H1 (cell line): ENCODE data around the gene FCHSD1. TPM values are rescaled to one million over a fixed set of nuclear protein-coding genes. Genes with fewer than 3 reads are reported as not detected.

Experiments used
- ASH2L ChIP-seq: fragments of 200-600, 300-600 bp; sonication (generic); IDR thresholded peaks from one replicate; pipeline ENCODE4 v1.7.1; 2017; ENCODE audit warnings: low read length
- BACH1 ChIP-seq: IDR thresholded peaks from 2 replicates; pipeline ENCODE4 v1.6.1; 2012; ENCODE audit warnings: low read length, improper control_type of control experiment
- BRCA1 ChIP-seq: IDR thresholded peaks from 2 replicates; pipeline ENCODE4 v1.6.1; 2012; ENCODE audit warnings: low read depth, low read length, improper control_type of control experiment
- CHD2 ChIP-seq: IDR thresholded peaks from 2 replicates; pipeline ENCODE4 v1.6.1; 2012; ENCODE audit warnings: low read length, improper control_type of control experiment
- EZH2 ChIP-seq: fragments of 200-600 bp; sonication (generic); IDR thresholded peaks from 2 replicates; pipeline ENCODE4 v1.7.1; 2012; ENCODE audit warnings: low read depth, mild to moderate bottlenecking, moderate library complexity, low read length, inconsistent platforms; ENCODE audit not compliant: severe bottlenecking
- GABPA ChIP-seq: IDR thresholded peaks from 2 replicates; pipeline ENCODE4 v1.6.1; 2011; ENCODE audit warnings: mild to moderate bottlenecking, low read length, moderate library complexity, borderline replicate concordance; ENCODE audit not compliant: insufficient read depth
- KDM4A ChIP-seq: IDR thresholded peaks from one replicate; pipeline ENCODE4 v1.7.1; 2012; ENCODE audit warnings: low read depth, mild to moderate bottlenecking, moderate library complexity, low read length, inconsistent platforms; ENCODE audit not compliant: severe bottlenecking
- KDM5A ChIP-seq: fragments of 200-600 bp; IDR thresholded peaks from 2 replicates; pipeline ENCODE4 v1.7.1; 2012; ENCODE audit warnings: mild to moderate bottlenecking, low read length, inconsistent platforms, mixed read lengths
- MAFK ChIP-seq: IDR thresholded peaks from 2 replicates; pipeline ENCODE4 v1.6.1; 2012; ENCODE audit warnings: low read depth, mild to moderate bottlenecking, improper control_type of control experiment, low read length
- RFX5 ChIP-seq: IDR thresholded peaks from 2 replicates; pipeline ENCODE4 v1.6.1; 2011; ENCODE audit warnings: low read depth, low read length, improper control_type of control experiment, borderline replicate concordance
- SP2 ChIP-seq: IDR thresholded peaks from 2 replicates; pipeline ENCODE4 v1.6.1; 2012; ENCODE audit warnings: mild to moderate bottlenecking, low read length, inconsistent platforms
- SP4 ChIP-seq: IDR thresholded peaks from 2 replicates; pipeline ENCODE4 v1.6.1; 2012; ENCODE audit warnings: low read length, inconsistent platforms
- SRF ChIP-seq: IDR thresholded peaks from 2 replicates; pipeline ENCODE4 v1.6.1; 2011; ENCODE audit warnings: mild to moderate bottlenecking, low read depth, low read length, moderate library complexity
- SUZ12 ChIP-seq: fragments of 200-600 bp; sonication (generic); IDR thresholded peaks from 2 replicates; pipeline ENCODE4 v1.6.1; 2012; ENCODE audit warnings: mild to moderate bottlenecking, inconsistent platforms, low read length, moderate library complexity, mixed read lengths
- TAF1 ChIP-seq: IDR thresholded peaks from 2 replicates; pipeline ENCODE4 v1.6.1; 2011; ENCODE audit warnings: mild to moderate bottlenecking, low read depth, low read length
- YY1 ChIP-seq: IDR thresholded peaks from 2 replicates; pipeline ENCODE4 v1.6.1; 2011; ENCODE audit warnings: low read depth, mild to moderate bottlenecking, low read length
- polyA plus RNA-seq, 7 experiments: library from polyadenylated mRNA; depleted of rRNA in 3 of 7; stranded (reverse) in 5 of 7; unstranded in 2 of 7; fragments of >200 nt in 5 of 7; fragments of 200-250 nt in 2 of 7; gene quantifications; 1 replicate in 5 of 7; 2 replicates in 1 of 7; 4 replicates in 1 of 7; pipeline versions ENCODE4 v1.2.1 to v1.2.3, GENCODE V29; 2011 to 2013; ENCODE audit warnings: missing spikeins in 2 of 7, mixed read lengths in 2 of 7
- total RNA-seq: library from RNA; stranded (reverse); fragmentation: NEBNext Ultra II Directional; extraction: Animal tissue kit (Norgen Biotek cat#: 25700); gene quantifications from 2 replicates; pipeline ENCODE4 v1.2.1, GENCODE V29; 2021
- TF ChIP-seq, protein P1 (sequence below), 3 experiments: IDR thresholded peaks; 1 replicate in 2 of 3; 2 replicates in 1 of 3; pipeline versions ENCODE4 v1.5.1 to v1.6.1; 2011; ENCODE audit warnings: low read length in 3 of 3, mild to moderate bottlenecking in 3 of 3, inconsistent platforms in 2 of 3, low read depth in 1 of 3, moderate library complexity in 1 of 3; ENCODE audit not compliant: insufficient read depth in 1 of 3; ENCODE audit errors: control extremely low read depth in 1 of 3
- TF ChIP-seq, protein P2 (sequence below): IDR thresholded peaks from 2 replicates; pipeline ENCODE4 v1.6.1; 2012; ENCODE audit warnings: inconsistent platforms
- TF ChIP-seq, protein P3 (sequence below): IDR thresholded peaks from 2 replicates; pipeline ENCODE4 v1.6.1; 2012; ENCODE audit warnings: inconsistent platforms
- TF ChIP-seq, protein P4 (sequence below): IDR thresholded peaks from 2 replicates; pipeline ENCODE4 v1.6.1; 2012; ENCODE audit warnings: low read length, inconsistent platforms

FCHSD1 gene
- total and polyA plus RNA-seq, 2 of the 8 experiments (the other 6 are each of a cell fraction or from before 2014, with no cell fraction given): 22.0 to 30.1 TPM

DNA sequence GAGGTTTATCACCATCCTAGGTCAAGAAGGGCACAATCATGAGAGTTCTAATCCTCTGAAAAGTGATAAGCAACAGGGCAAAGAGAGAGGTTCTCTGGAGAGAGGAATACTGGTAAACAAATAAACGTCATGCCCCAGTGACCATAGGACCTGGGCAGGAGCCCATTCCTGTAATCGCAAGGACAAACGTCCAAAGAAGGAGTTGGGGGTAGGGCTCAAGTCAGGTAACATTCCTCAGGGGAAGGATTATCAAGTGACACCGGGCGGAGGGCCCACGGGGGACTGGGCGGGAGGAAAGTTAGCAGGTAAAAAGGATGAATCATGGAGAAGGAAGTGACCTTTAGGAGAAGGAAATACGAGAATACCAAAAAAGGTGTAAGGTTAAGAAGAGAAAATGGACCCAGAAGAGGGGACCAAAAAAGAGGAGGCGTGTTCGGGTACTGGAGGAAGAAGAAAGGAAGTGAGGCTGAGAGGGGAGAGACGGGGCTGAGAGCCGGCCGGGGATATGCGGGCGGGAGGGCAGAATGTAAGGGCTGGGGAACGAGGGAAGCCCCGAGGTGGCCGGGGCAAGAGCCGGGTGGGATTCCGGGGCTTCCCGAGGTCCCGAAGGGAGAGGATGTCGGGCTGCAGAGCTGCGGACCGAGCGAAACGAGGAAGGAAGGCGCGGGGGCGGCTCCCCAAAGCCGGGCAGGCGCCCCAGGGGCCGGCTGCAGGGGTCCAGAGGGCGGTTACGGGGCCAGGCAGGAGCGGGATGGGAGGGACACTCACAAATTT, 33.0 kb downstream of the FCHSD1 start (continued):
- TF ChIP-seq, protein P1, sequence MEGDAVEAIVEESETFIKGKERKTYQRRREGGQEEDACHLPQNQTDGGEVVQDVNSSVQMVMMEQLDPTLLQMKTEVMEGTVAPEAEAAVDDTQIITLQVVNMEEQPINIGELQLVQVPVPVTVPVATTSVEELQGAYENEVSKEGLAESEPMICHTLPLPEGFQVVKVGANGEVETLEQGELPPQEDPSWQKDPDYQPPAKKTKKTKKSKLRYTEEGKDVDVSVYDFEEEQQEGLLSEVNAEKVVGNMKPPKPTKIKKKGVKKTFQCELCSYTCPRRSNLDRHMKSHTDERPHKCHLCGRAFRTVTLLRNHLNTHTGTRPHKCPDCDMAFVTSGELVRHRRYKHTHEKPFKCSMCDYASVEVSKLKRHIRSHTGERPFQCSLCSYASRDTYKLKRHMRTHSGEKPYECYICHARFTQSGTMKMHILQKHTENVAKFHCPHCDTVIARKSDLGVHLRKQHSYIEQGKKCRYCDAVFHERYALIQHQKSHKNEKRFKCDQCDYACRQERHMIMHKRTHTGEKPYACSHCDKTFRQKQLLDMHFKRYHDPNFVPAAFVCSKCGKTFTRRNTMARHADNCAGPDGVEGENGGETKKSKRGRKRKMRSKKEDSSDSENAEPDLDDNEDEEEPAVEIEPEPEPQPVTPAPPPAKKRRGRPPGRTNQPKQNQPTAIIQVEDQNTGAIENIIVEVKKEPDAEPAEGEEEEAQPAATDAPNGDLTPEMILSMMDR (IDR thresholded peaks at IDR 0.05; ENCODE audit: control extremely low read depth in 1 of 3, insufficient read depth in 1 of 3, low read depth in 1 of 3, low read length in 3 of 3): no peak
- no peak for TF ChIP-seq BRCA1
- no peak for TF ChIP-seq SRF
- TF ChIP-seq, protein P2, sequence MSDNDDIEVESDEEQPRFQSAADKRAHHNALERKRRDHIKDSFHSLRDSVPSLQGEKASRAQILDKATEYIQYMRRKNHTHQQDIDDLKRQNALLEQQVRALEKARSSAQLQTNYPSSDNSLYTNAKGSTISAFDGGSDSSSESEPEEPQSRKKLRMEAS: peak; percentile 11; the same call in 1 of the 2 replicates
- TF ChIP-seq GABPA: no peak
- TF ChIP-seq CHD2: no peak
- no peak for TF ChIP-seq KDM5A
- no peak for TF ChIP-seq SUZ12
- no peak for TF ChIP-seq SP4
- TF ChIP-seq RFX5: no peak
- no peak for TF ChIP-seq MAFK
- TF ChIP-seq SP2: no peak
- TF ChIP-seq, protein P3, sequence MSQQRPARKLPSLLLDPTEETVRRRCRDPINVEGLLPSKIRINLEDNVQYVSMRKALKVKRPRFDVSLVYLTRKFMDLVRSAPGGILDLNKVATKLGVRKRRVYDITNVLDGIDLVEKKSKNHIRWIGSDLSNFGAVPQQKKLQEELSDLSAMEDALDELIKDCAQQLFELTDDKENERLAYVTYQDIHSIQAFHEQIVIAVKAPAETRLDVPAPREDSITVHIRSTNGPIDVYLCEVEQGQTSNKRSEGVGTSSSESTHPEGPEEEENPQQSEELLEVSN: no peak
- TF ChIP-seq, protein P4, sequence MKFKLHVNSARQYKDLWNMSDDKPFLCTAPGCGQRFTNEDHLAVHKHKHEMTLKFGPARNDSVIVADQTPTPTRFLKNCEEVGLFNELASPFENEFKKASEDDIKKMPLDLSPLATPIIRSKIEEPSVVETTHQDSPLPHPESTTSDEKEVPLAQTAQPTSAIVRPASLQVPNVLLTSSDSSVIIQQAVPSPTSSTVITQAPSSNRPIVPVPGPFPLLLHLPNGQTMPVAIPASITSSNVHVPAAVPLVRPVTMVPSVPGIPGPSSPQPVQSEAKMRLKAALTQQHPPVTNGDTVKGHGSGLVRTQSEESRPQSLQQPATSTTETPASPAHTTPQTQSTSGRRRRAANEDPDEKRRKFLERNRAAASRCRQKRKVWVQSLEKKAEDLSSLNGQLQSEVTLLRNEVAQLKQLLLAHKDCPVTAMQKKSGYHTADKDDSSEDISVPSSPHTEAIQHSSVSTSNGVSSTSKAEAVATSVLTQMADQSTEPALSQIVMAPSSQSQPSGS: no peak
- no peak for TF ChIP-seq EZH2
- TF ChIP-seq ASH2L: peak; percentile 56
- no peak for TF ChIP-seq BACH1
- 0 out of 2 replicates have a peak, but pooled peaks have one; percentile 36 for TF ChIP-seq TAF1
- TF ChIP-seq YY1: no peak
- peak; percentile 36 for TF ChIP-seq KDM4A
